SIG-M5 treated with dmso at 0.1 percent for 504 hours (cell line): Measurements from ENCODE around the gene ITPRIPL2.

Experiments
- DNase-seq: peaks from one replicate; lab custom pipeline; 2025; ENCODE audit not compliant: unreplicated experiment; lab: John Stamatoyannopoulos, UW

The ITPRIPL2 gene

GRCh38 chr16:19113577-19114358 lies at the start of gene ITPRIPL2:
Gene ITPRIPL2, plus strand, starts transcription at chr16:19113964. Its CDS starts 498 bp downstream, at chr16:19114462.
- peak; percentile 28 for DNase-seq

DNA sequence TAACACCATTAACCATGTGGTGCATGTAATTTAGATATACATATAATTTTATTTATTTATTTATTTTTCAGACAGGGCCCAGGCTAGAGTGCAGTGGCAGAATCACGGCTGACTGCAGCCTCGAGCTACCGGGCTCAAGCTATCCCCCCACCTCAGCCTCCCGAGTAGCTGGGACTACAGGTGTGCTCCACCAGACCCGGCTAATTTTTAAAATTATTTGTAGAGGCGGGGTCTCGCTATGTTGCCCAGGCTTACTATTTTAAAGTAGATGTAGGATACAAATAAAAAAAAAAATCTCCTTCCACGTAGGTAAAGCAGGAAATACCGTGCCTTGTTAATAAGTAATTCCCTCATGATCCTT lies 46.8 kb upstream of the ITPRIPL2 start:
- DNase-seq, result no peak

GRCh38 chr16:19067349-19068236 lies 46.2 kb upstream of the ITPRIPL2 start, which contains the start of gene COQ7:
Gene COQ7, plus strand, starts transcription at chr16:19067614. Its CDS starts 51 bp downstream, at chr16:19067665.
- peak; percentile 99 for DNase-seq

DNA sequence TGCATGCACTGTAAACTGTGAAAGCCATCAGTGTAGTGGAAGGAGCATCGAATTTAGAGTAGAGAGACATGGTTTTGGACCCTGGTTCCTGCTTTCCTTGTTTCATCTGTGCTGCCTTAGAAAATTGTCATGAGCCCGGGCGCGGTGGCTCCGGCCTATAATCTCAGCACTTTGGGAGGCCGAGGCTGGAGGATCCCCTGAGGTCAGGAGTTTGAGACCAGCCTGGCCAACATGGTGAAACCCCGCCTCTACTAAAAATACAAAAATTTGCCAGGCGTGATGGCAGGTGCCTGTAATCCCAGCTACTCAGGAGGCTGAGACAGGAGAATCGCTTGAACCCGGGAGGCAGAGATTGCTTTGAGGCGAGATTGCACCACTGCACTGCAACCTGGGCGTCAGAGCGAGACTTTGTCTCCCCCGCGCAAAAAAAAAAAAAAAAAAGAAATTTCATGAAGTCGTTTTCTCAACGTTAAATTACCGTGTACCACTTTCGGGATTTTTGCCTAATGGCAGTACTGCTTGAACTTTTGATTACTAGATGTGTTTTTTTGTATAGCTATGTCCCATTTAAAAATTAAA lies 45.4 kb upstream of the ITPRIPL2 start:
- no peak for DNase-seq

- peak; percentile 58 for DNase-seq
Measured at GRCh38 chr16:19071811-19072777, 41.7 kb upstream of the ITPRIPL2 start.

DNA sequence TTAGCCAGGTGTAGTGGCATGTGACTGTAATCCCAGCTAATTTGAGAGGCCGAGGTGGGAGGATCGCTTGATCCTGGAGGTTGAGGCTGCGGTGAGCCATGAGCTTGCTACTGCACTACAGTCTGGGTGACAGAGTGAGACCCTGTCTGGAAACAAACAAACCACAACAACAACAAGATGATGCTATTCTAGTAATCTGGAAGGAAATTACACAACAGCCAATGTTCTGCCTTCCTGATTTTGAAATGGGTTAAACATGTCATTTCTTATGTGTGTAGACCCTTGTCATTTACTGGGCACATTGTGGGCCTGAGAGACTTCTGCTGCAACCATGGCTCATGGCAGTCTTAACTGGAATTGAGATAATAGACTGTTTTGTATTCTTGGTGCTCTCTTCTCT lies 40.4 kb upstream of the ITPRIPL2 start:
- peak; percentile 48 for DNase-seq

DNA sequence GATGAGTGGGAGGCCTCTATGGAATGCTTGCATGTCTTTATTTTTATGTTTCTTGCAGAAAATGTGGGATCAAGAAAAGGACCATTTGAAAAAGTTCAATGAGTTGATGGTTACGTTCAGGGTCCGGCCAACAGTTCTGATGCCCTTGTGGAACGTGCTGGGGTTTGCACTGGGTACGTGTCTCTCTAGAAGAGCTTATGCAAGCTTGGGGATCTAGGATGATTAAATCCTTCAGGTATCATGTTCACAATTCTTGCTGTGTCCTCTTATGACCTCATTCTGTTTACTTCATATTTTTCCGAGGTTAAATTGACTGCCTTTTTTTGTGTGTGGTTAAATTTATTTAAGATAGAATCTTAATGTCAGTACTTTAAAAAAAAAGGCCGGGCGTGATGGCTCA lies 39.9 kb upstream of the ITPRIPL2 start:
- no peak for DNase-seq

DNA sequence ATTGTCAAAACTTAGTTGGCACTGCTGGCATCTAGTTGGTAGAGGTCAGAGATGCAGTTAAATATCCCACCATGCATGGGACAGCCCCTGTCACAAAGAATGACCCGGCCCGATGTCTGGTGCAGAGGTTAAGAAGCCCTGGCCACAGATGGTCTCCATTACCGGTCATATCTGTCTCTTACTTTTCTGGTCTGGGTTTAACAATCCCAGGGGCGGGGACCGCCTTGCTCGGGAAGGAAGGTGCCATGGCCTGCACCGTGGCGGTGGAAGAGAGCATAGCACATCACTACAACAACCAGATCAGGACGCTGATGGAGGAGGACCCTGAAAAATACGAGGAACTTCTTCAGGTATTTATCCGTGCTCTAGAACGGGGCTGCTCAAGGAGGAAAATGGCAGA lies 38.3 kb upstream of the ITPRIPL2 start:
- DNase-seq, result no peak

- no peak for DNase-seq
Measured at GRCh38 chr16:19077879-19078278, 35.9 kb upstream of the ITPRIPL2 start.

GRCh38 chr16:19083670-19084069 lies 30.1 kb upstream of the ITPRIPL2 start:
- no peak for DNase-seq

DNA sequence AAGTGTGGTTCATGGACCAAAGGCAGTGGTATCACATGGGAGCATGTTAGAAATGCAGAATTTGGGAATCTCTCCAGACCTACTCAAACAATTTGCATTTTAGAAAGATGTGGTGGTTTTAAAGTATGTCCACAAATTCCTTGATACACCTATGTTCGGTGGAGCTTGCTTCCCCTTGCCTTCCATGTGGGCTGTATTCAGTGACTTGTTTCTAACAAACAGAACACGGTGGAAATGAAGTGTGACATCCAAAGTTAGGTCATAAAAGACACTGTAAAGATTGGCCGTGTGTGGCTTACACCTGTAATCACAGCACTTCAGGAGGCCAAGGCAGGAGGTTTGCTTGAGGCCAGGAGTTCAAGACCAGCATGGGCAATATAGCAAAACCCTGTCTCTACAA lies 29.6 kb upstream of the ITPRIPL2 start:
- DNase-seq, result no peak

DNA sequence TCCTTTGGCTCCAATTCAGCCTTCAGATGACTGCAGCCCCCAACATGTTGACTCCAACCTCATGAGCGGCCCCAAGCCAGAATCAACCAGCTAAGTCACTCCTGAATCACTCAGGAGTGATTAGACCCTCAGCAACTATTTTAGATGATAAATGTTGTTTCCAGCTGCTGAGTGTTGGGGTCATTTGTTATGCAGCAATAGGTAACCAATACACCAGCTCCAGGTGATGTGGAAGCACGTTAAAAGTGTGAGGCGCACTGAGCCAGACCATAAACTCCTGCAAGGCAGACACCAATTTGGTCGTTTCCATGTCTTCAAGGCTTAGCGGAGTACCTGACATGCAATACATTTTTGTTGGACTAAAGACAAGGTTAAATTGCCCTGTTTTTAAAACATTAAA lies 28.9 kb upstream of the ITPRIPL2 start:
- no peak for DNase-seq

DNA sequence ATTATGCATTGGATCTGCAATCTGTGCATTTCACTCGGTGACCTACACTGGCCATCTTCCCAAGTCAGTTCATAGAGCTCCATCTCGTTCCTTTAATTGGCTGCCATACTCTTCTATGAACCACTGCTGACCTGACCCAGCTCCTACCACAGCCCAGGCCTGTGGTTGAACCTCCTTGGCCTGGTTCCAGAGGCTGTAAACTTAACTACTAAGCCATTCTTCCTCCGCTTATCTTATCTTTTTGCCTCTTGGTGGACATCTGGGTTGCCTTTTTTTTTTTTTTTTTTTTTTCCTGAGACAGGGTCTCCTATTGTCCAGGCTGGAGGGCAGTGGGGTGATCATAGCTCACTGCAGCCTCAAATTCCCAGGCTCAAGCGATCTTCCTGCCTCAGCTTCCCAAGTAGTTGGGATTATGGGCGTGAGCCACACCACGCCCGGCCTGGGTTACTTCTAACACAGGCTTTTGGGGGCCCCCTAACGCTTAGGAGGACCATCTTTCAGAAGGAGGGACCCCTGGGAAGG lies 28.0 kb upstream of the ITPRIPL2 start:
- no peak for DNase-seq

- peak; percentile 86 for DNase-seq
Measured at GRCh38 chr16:19086322-19087199, 27.2 kb upstream of the ITPRIPL2 start.

DNA sequence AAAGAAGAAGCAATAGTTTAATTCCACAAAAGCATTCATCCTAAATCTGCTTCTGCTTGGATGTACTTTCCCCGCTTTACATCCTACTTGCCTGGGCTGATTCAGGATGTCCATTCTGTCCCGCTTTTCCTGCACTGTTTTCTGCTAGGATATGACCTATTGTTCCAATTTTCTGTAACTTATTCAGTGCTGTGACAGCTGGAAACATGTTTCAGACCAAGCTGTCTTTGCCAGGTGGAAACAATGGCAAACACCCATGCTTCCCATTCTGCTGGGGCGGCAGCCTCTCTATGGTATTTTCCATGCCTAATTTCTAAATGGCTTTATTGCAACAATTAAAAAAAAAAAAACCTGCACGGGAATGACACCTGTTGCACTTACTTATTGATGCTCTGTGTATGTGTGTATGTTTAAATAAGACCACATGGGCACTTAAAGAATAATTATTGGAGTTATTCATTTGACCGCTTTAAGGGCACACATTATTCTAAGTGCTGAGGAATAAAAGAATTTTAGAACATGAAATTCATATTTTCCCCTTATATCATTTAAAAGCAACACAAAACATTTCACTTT lies 25.3 kb upstream of the ITPRIPL2 start:
- DNase-seq, result no peak

- no peak for DNase-seq
Measured at GRCh38 chr16:19089410-19089955, 24.3 kb upstream of the ITPRIPL2 start.

DNA sequence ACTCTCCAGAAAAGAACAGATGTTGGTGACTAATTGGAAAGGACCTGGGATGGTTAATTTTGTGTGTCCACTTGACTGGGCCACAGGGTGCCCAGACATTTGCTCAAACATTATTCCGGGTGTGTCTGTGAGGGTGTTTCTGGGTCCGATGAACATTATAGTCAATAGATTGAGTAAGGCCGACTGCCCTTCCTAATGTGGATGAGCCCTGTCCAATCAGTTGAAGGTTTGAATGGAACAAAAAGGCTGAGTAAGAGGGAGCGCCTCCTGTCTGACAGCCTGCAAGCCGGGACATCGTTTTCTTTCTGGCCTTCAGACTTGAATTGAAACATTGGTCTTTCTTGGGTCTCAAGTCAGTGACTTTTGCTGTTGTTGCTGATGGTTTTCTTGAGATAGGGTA lies 22.8 kb upstream of the ITPRIPL2 start:
- no peak for DNase-seq

GRCh38 chr16:19092653-19093410 lies 20.9 kb upstream of the ITPRIPL2 start:
- DNase-seq, result no peak
